Mesothelial cell of epicardium (in vitro differentiated cells): ENCODE measurements around the gene ZFC3H1. TPM values are rescaled to one million over a fixed set of nuclear protein-coding genes. Genes with fewer than 3 reads are reported as not detected.

Experiments
- DNase-seq, 2 experiments: peaks; one replicate each; pipeline ENCODE4 v3.0.0; 2021; ENCODE audit warnings: low spot score in 2 of 2; ENCODE audit not compliant: unreplicated experiment in 2 of 2
- H3K27ac Mint-ChIP-seq: 2 replicates; pipeline ENCODE4 v1.8.0; 2021; ENCODE audit warnings: mixed read lengths
- H3K27me3 Mint-ChIP-seq: 2 replicates; pipeline ENCODE4 v1.8.0; 2021; ENCODE audit warnings: low read depth, mixed read lengths
- H3K36me3 Mint-ChIP-seq: 2 replicates; pipeline ENCODE4 v1.8.0; 2021; ENCODE audit warnings: mixed read lengths
- H3K4me1 Mint-ChIP-seq: 2 replicates; pipeline ENCODE4 v1.8.0; 2021; ENCODE audit warnings: mixed read lengths
- H3K4me3 Mint-ChIP-seq: 2 replicates; pipeline ENCODE4 v1.8.0; 2021; ENCODE audit warnings: mild to moderate bottlenecking, moderate library complexity, mixed read lengths
- H3K9me3 Mint-ChIP-seq: 2 replicates; pipeline ENCODE4 v1.8.0; 2021; ENCODE audit warnings: mixed read lengths
- CTCF ChIP-seq: fragments of 200-600 bp; sonication (generic); IDR thresholded peaks from one replicate; pipeline ENCODE4 v1.5.0; 2021; ENCODE audit warnings: antibody characterized with exemption; ENCODE audit not compliant: unreplicated experiment
- total RNA-seq: library from RNA; stranded (reverse); gene quantifications from 3 replicates; pipeline ENCODE4 v1.2.1, GENCODE V29; 2021

ZFC3H1 gene
- total RNA-seq, 1 donor from 2014 or later, result 55.5 TPM

- TF ChIP-seq CTCF, result no peak
- H3K36me3 Mint-ChIP-seq, result peaks cover 24% of the 10 kb centered on the region
- H3K27me3 Mint-ChIP-seq, result no peaks in the 10 kb centered on the region
- H3K9me3 Mint-ChIP-seq, result no peaks in the 10 kb centered on the region
- H3K27ac Mint-ChIP-seq, result no peak overlapping the region
- H3K4me3 Mint-ChIP-seq, result no peak overlapping the region
- DNase-seq, result no peak
- H3K4me1 Mint-ChIP-seq, result peaks cover 13% of the 10 kb centered on the region
Measured at GRCh38 chr12:71640316-71640715, 23.3 kb downstream of the ZFC3H1 start.

GRCh38 chr12:71639341-71639760 is 24.3 kb downstream of the ZFC3H1 start:
- DNase-seq, result no peak
- H3K4me1 Mint-ChIP-seq, result peaks cover 13% of the 10 kb centered on the region
- H3K9me3 Mint-ChIP-seq, result no peaks in the 10 kb centered on the region
- no peak for TF ChIP-seq CTCF
- H3K27ac Mint-ChIP-seq, result no peak overlapping the region
- H3K4me3 Mint-ChIP-seq, result no peak overlapping the region
- H3K27me3 Mint-ChIP-seq, result no peaks in the 10 kb centered on the region
- peaks cover 25% of the 10 kb centered on the region for H3K36me3 Mint-ChIP-seq

GRCh38 chr12:71638499-71638898 is 25.1 kb downstream of the ZFC3H1 start:
- H3K4me3 Mint-ChIP-seq, result no peak overlapping the region
- H3K4me1 Mint-ChIP-seq, result peaks cover 13% of the 10 kb centered on the region
- no peaks in the 10 kb centered on the region for H3K9me3 Mint-ChIP-seq
- TF ChIP-seq CTCF, result no peak
- peaks cover 23% of the 10 kb centered on the region for H3K36me3 Mint-ChIP-seq
- no peaks in the 10 kb centered on the region for H3K27me3 Mint-ChIP-seq
- no peak for DNase-seq
- no peak overlapping the region for H3K27ac Mint-ChIP-seq

GRCh38 chr12:71636704-71637115 is 26.9 kb downstream of the ZFC3H1 start:
- H3K27me3 Mint-ChIP-seq, result no peaks in the 10 kb centered on the region
- TF ChIP-seq CTCF, result peak; percentile 79
- no peak overlapping the region for H3K4me3 Mint-ChIP-seq
- DNase-seq, result no peak
- H3K36me3 Mint-ChIP-seq, result peaks cover 22% of the 10 kb centered on the region
- peak overlapping the region; percentile 43 for H3K27ac Mint-ChIP-seq
- peaks cover 5% of the 10 kb centered on the region for H3K4me1 Mint-ChIP-seq
- no peaks in the 10 kb centered on the region for H3K9me3 Mint-ChIP-seq

GRCh38 chr12:71627438-71628002 is 36.1 kb downstream of the ZFC3H1 start:
- H3K9me3 Mint-ChIP-seq, result no peaks in the 10 kb centered on the region
- no peak for TF ChIP-seq CTCF
- peaks cover 22% of the 10 kb centered on the region for H3K4me1 Mint-ChIP-seq
- DNase-seq, result no peak
- peaks cover 35% of the 10 kb centered on the region for H3K36me3 Mint-ChIP-seq
- peak overlapping the region; percentile 50 for H3K27ac Mint-ChIP-seq
- H3K4me3 Mint-ChIP-seq, result no peak overlapping the region
- H3K27me3 Mint-ChIP-seq, result no peaks in the 10 kb centered on the region

- H3K27me3 Mint-ChIP-seq, result no peaks in the 10 kb centered on the region
- peaks cover 36% of the 10 kb centered on the region for H3K36me3 Mint-ChIP-seq
- no peak for DNase-seq
- no peak for TF ChIP-seq CTCF
- H3K9me3 Mint-ChIP-seq, result no peaks in the 10 kb centered on the region
- H3K27ac Mint-ChIP-seq, result peak overlapping the region; percentile 67
- H3K4me1 Mint-ChIP-seq, result peaks cover 22% of the 10 kb centered on the region
- H3K4me3 Mint-ChIP-seq, result no peak overlapping the region
Measured at GRCh38 chr12:71626768-71627167, 36.9 kb downstream of the ZFC3H1 start.
